HPDE6-E6E7 (cell line): ENCODE data around the gene PCDHGB5.
"Not testable (repeated sequence)": the region's sequence is repeated elsewhere in the genome, so short reads cannot be mapped to it uniquely, and the experiment has no call there.

Experiments used
- DNase-seq: peaks from one replicate; pipeline ENCODE4 v3.0.0; 2011; ENCODE audit warnings: missing footprints; ENCODE audit errors: extremely low spot score

The PCDHGB5 gene

DNA sequence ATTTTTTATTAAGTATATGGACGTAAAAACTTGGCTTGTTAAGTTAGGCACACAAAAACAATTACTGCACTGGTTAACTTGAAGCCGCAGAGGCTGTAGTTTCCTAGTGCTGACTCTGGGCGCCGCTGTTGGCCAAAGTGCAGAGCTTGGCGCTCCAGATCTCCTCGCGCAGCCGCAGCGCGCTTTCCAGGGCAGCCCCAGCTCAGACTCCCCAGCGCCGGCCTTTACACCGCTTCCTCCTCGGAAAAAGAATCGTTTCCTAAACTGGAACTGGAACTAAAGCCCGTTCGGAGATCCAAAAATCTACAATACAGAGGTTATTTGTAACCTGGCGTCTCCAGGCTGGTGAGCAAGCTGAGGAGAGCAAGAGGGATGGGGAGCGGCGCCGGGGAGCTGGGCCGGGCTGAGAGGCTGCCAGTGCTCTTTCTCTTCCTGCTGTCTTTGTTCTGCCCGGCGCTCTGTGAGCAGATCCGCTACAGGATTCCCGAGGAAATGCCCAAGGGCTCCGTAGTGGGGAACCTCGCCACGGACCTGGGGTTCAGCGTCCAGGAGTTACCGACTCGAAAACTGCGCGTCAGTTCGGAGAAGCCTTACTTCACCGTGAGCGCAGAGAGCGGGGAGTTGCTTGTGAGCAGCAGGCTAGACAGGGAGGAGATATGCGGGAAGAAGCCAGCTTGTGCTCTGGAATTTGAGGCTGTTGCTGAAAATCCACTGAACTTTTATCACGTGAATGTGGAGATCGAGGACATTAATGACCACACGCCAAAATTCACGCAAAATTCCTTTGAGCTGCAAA is at the start of gene PCDHGB5:
PCDHGB5 (plus strand) TSS at position 192 of the 796 bp plus-strand sequence; CDS start at position 373, 181 bp downstream.
- DNase-seq = not testable (repeated sequence)

- no peak for DNase-seq
Measured at GRCh38 chr5:141349917-141350619, 47.7 kb upstream of the PCDHGB5 start, which contains the start of gene PCDHGB1. Gene PCDHGB1, plus strand, starts transcription at chr5:141350099. Its CDS starts 162 bp downstream, at chr5:141350261.

DNA sequence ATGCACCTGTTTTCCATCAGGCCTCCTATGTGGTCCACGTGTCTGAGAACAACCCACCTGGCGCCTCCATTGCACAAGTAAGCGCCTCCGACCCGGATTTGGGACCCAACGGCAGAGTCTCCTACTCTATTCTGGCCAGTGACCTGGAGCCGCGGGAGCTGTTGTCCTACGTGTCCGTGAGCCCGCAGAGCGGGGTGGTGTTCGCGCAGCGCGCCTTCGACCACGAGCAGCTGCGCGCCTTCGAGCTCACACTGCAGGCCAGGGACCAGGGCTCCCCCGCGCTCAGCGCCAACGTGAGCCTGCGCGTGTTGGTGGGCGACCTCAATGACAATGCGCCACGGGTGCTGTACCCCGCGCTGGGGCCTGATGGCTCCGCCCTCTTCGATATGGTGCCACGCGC is 46.2 kb upstream of the PCDHGB5 start:
- no peak for DNase-seq

- DNase-seq = no peak
Measured at GRCh38 chr5:141354900-141355469, 42.8 kb upstream of the PCDHGB5 start, which contains the start of gene PCDHGA4. Gene PCDHGA4, plus strand, starts transcription at chr5:141355021. Its CDS starts 87 bp downstream, at chr5:141355108.

DNA sequence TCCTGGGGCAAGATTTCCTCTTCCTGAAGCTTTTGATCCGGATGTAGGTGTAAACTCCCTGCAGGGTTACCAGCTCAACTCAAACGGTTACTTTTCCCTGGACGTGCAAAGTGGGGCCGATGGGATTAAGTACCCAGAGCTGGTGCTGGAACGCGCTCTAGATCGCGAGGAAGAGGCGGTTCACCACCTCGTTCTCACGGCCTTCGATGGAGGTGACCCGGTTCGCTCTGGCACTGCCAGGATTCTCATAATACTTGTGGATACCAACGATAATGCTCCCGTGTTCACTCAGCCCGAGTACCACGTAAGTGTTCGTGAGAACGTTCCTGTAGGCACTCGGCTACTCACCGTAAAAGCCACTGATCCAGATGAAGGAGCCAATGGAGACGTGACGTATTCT is 42.1 kb upstream of the PCDHGB5 start:
- no peak for DNase-seq

DNA sequence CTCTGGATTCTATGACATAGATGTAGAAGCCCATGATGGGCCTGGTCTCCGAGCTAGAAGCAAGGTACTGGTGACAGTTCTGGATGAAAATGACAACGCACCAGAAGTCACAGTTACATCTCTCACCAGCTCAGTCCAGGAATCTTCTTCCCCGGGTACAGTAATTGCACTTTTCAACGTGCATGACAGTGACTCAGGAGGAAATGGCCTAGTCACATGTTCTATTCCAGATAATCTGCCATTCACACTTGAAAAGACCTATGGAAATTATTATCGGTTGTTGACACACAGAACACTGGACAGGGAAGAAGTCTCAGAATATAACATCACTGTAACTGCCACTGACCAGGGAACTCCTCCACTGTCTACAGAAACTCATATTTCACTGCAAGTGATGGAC is 41.6 kb upstream of the PCDHGB5 start:
- DNase-seq = no peak

GRCh38 chr5:141356950-141357349 is 40.8 kb upstream of the PCDHGB5 start:
- no peak for DNase-seq

DNA sequence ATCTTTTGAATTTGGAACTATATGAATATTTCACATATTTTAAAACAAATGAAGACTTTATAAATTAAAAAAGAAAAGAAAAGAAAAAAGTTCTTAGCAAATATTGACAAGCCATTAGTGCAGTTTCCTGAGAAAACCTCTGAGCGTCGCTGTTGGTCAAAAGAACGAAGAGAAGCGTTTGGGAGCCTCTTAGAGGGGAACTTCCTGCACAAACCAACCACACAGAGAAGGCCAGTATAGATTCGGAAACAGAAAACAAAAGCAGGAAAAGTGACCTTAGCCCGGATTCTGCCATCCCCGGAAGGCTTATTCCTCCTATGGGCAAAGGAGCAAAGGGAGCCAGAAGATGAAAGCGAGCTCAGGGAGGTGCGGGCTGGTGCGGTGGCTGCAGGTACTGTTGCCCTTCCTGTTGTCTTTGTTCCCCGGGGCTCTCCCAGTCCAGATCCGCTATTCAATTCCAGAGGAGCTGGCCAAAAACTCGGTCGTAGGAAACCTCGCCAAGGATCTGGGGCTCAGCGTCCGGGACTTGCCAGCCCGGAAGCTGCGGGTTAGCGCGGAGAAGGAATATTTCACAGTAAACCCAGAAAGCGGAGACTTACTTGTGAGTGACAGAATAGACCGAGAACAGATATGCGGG is 37.8 kb upstream of the PCDHGB5 start, which contains the start of gene PCDHGB2:
PCDHGB2 (plus strand) TSS at position 205 of the 637 bp plus-strand sequence; CDS start at position 347, 142 bp downstream.
- no peak for DNase-seq

GRCh38 chr5:141360685-141361084 is 37.1 kb upstream of the PCDHGB5 start:
- DNase-seq = no peak

DNA sequence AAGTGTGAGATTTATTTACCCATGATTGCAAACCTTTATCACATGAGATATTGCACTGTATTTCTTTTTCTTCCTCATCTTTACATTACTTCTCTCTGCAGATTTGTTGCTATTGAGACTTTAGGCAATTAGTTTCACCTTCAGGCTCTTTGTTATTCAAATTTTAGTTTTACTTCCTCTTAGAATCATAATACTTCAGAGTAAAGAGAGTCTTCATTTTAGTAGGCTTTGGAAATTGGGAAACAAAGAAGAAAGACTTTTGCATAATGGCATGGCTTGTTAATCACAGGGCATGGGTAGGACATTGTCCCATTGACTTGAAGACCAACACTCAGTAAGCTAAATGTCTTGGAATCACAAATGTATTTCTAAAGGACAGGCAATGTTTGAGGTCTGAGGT is 35.0 kb upstream of the PCDHGB5 start:
- DNase-seq = no peak

DNA sequence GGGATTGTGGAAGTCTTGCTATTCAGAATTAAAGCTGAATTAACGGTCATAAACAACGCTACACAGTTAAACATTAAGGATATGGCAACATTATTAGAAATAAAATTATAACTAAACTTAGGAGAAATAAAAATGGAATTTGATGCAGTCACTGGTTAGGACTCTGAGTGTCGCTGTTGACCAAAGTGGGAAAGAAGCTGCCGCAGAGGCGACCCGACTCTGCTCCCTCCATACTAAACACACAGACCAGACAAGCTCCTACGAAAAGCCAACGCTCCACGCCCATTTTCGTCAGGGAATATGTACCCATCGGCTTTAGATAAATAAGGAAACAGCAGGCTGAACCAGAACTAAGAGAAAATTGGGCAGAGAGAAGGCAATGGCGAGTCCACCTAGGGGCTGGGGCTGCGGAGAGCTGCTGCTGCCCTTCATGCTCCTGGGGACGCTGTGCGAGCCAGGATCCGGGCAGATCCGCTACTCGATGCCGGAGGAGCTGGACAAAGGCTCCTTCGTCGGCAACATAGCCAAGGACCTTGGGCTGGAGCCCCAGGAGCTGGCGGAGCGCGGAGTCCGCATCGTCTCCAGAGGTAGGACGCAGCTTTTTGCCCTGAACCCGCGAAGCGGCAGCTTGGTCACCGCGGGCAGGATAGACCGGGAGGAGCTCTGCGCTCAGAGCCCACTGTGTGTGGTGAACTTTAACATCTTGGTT is 33.6 kb upstream of the PCDHGB5 start, which contains the start of gene PCDHGA5:
PCDHGA5 (plus strand) TSS at position 211 of the 709 bp plus-strand sequence; CDS start at position 380, 169 bp downstream.
- no peak for DNase-seq

DNA sequence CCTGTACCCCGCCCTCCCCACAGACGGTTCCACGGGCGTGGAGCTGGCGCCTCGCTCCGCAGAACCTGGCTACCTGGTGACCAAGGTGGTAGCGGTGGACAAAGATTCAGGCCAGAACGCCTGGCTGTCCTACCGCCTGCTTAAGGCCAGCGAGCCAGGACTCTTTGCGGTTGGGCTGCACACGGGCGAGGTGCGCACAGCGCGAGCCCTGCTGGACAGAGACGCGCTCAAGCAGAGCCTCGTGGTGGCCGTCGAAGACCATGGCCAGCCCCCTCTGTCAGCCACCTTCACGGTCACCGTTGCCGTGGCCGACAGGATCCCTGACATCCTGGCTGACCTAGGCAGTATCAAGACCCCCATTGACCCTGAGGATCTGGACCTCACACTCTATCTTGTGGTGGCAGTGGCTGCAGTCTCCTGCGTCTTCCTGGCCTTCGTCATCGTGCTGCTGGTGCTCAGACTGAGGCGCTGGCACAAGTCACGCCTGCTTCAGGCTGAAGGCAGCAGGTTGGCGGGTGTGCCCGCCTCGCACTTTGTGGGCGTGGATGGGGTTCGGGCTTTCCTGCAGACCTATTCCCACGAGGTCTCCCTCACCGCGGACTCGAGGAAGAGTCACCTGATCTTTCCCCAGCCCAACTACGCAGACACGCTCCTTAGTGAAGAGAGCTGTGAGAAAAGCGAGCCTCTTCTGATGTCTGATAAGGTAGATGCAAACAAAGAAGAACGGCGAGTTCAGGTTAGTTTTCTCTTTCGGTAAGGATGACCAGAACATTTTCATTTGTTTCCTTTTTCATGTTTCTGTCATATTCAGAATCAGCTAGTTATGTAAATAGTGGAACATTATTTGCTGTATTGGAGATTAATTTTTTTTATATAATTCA is 31.5 kb upstream of the PCDHGB5 start:
- no peak for DNase-seq

- no peak for DNase-seq
Measured at GRCh38 chr5:141369994-141370848, 27.5 kb upstream of the PCDHGB5 start, which contains the start of gene PCDHGB3. Gene PCDHGB3, plus strand, starts transcription at chr5:141370242. Its CDS starts 153 bp downstream, at chr5:141370395.

GRCh38 chr5:141371572-141372475 is 25.9 kb upstream of the PCDHGB5 start:
- no peak for DNase-seq

GRCh38 chr5:141373673-141374317 is 24.0 kb upstream of the PCDHGB5 start, which contains the start of gene PCDHGA6:
Gene PCDHGA6, plus strand, starts transcription at chr5:141373891. Its CDS starts 193 bp downstream, at chr5:141374084.
- no peak for DNase-seq

GRCh38 chr5:141374627-141375026 is 23.1 kb upstream of the PCDHGB5 start:
- DNase-seq = no peak
